CD4-positive, alpha-beta T cell treated with Interleukin-2 at 100 ng/mL for 4 hours (primary cell): ENCODE measurements around the gene TTC38.

ENCODE experiments used
- DNase-seq: peaks from one replicate; pipeline ENCODE4 v3.0.0-alpha.2; 2020; ENCODE audit warnings: low spot score

TTC38 gene

DNA sequence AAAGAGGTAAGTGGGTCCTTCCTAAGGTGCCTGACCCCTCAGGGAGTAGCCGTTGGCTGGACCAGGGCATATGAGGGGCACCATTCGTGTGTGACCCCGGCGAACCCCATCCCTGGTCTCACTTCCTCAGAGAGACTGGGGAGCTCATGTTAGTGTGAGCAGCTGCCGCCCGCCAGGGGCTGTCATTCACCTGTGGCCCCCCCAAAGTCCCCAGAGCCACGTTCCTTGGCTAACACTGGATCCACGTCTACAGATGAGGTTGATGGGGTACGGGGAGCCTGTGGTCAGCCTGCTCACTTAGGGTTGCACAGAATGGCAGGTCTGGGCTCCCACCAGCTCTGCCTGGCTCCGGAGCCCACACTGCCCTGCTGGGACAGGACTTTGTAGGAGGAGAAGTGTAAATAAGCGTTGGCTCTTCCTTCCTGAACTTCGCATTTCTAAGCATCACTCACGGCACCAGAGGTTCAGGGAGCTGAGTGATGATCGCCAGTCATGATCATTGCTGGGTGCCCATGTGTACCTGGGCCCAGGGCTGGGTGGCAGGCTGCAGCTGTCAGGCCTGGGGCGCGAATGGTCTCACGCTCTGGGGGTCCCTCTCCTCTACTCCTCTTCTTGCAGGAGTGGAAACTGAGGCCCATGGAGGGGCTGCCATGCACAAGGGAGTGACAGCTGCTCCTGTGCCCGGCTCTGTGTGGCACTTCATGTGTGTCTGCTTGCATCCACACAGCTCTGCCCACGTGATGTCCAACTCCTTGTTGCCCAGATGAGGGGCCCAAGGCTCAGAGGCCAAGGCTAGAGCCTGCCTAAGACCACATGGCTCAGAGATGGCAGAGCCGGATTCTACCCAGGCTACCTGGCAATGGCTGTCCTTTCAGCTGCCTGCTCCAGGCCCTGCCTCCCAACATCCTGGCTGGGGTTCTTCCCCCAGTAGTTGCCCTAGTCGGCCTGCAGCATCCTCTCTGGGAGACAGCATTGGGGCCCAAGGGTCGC, 11.1 kb downstream of the TTC38 start:
- no peak for DNase-seq

DNA sequence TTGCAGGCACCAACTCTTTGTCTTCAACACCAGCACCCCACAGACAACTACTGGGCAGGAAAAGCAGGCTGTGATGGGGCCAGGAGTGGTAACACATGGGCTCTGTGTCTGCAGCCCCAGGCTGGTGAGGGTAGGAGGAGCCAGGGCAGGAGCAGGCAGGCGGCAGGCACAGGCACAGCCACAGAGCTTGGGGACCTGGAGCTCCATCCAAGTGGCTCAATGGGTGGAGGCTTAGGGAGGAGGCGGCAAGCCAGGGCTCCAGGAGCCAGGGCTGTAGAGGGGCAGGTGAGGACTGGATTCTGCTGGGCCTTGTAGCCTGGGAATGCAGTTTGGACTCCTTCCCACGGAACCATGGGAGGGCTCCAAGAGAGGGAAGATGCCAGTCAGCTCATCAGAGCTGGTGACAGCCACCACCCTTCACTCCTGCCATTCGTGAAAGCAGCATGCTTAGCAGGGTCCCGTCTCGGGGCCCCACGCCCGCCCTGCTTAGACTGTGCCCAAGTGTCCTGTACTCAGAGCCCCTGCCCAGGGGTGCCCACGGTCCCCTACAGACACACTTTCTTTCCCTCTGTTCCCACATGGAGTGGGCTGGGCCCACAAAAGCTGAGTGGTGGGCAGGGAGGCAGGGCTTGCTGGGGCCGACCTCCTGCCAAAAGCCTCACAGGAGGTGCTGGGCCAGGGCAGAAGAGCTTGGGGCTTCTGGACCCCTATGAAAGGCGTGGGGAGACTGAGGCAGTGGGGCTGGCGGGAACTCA, 12.4 kb downstream of the TTC38 start:
- DNase-seq = no peak

DNA sequence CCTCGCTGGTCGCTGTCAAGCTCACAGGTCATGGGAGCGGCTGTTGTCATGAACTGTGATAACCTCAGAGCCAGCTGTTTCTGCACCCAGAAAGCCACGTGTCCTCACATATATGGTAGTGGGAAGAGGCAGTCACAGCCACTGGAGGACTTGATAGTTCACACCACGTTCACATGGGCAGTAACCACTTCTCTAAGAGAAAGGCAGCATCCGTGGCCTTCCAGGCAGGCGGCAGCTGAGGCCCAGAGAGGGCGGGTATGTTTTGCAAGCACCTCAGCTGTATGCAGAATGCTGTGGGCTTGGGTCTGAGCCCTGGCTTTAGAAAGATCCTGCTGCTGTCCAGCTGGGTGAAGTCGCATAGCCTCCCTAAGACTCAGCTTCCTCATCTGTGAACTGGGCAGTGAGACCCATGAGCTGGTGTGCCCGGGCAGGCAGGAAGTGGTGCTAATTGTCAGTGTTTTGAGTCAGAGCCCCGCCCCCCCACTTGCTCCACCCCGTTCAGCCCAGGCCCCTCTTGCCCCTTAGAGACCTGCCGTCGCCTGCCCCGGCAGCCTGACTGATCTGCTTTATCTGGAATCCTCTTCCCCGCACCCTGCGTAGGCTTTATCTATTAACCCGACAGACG, 13.3 kb downstream of the TTC38 start:
- peak; percentile 56 for DNase-seq

DNA sequence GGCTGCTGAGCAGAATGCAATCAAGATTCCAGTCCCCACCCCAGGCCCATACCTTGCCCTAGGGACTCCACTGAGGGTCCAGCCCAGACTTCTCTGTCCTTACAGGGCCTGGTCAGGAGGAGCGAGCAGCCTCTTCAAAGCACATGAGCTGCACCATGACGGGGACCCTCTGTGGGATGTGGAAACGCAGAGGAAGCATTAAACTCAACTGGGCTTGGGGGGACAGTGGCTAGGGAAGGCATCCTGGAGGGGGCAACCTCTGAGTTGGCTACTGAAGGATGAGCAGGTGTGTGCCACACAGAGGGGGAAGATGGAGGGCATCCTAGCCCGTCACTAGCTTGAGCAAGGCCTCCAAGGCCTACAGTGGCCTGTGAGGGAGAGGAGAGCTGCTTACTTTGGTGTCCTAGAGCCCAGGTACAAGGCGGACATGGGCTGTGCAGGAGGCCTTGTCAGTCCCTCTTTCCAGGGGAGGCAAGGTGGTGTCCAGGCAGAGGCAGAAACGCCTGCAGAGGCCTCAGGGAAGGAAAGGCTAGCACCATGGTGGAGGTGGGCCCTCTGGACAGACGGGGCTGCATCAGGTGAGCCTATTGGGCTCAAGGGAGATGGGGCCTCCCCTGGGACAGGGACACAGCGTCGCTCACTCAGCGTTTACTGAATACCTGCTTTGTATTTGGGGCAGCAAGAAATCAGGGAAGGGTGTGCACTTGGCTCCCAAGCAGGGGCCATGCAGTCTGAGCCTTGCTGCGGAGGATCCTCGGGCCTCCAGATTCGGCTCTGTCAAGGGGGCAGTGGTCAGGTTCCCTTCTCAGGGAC, 14.3 kb downstream of the TTC38 start:
- no peak for DNase-seq

DNA sequence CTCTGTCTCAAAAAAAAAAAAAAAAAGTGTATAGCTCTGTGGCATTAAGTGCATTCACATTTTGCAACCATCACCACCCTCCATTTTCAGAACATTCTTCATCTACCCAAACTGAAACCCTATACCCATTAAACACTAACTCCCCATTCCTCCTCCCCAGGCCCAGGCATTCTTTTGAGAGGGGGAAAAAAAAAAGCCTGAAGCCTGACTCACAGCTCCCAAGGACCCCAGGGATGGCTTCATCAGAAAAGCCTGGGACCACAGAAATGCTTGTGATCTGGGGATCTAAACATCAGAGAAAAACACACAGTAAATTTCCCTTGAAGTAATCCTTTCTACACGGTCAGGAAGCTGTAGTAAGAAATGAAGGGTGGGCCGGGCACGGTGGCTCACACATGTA, 18.2 kb downstream of the TTC38 start:
- no peak for DNase-seq

DNA sequence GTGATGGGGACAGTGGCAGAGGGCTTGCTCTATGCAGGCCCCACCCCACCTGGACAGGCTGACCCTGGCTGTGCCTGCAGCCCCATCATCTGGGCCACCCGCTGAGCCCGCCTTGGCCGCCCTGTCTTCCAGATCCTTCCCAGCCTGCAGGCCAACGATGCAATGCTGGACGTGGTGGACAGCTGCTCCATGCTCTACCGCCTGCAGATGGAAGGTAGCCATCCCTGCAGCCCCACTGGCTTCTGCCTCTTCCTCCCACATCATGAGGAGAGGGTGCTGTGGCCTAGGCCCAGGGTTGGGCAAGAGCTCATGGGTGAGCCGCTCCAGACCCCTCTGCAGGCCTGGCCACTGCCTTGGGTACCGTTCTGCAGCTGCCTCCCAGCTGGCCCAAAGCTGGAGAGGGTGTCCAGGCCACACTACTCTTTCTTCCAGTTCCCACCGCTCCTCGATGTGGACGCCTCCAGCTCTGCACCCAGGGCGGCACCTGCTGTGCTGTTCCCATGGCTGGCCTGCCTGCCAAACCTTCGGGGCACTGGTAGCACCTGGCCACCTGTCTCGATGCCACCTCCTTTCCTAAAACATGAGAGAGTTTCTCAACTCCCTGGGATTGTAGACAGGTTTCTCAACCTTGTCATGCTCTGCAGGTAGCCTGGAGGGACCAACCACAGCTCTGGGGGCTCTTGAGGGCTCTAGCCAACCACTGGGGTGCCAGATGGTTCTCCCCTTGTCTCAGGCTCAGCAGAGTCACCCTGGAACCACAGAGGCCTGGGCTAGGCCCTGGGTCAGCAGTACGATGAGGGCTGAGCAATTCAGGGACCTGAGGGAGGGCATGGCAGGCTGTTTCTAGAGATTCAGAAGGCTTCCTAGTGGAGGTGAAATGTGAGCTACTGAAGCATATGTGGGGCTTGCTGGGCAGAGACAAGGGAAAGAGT, 19.4 kb downstream of the TTC38 start:
- no peak for DNase-seq

DNA sequence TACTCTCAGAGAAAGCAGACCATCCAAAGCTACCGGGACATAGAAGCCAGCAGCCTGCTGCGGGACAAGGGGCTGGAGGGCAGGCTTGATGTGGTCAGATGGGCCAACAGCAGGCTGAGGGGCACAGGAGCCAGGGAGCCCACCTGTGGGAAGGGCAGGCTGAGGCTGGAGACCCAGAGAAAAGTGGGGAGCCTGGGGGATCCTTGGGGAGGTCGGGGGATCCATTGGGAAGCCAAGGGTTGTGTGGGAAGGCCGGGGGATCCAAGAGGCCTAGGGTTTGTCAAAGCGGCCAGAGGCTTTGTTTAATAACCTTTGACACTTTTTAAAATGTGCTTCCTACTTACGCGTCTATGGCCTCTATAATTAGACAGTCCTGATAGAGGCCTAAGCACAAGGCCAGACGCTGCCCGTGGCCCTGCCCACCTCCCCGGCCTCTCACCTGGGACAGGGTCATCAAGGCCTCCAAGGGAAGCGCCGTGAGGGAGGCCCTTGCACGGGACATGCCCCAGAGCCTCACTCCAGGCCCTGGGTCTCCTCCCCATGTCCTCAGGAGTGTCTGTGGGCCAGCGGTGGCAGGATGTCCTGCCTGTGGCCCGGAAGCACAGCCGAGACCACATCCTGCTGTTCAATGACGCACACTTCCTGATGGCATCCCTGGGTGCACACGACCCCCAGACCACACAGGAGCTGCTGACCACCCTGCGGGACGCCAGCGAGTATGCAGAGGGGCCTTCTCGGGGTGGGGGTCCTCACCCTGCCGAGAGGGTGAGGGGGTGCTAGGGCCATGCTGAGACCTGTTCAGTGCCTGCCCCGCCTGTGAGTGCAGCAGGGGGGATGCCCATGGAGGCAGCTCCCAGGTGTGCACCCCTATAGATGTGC, 20.3 kb downstream of the TTC38 start:
- peak; percentile 27 for DNase-seq

DNA sequence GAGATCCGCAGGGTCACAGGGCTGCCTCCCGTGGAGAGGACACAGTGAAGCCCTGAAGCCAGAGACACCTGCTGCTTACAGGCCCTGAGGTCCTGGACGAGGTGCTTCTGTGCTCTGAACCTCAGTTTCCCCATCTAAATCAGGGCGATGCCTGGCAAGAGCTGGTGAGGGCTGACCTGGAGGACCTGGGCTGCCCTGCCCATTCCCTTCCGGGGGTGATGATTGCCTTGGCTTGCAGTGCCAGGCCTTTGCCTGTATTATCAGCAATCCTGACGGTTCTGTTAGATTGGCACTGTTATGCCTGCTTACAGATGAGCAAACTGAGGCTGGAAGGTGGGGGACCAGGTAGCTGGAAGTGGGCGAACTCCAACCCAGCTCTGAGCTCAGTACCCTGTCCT, 21.0 kb downstream of the TTC38 start:
- no peak for DNase-seq

DNA sequence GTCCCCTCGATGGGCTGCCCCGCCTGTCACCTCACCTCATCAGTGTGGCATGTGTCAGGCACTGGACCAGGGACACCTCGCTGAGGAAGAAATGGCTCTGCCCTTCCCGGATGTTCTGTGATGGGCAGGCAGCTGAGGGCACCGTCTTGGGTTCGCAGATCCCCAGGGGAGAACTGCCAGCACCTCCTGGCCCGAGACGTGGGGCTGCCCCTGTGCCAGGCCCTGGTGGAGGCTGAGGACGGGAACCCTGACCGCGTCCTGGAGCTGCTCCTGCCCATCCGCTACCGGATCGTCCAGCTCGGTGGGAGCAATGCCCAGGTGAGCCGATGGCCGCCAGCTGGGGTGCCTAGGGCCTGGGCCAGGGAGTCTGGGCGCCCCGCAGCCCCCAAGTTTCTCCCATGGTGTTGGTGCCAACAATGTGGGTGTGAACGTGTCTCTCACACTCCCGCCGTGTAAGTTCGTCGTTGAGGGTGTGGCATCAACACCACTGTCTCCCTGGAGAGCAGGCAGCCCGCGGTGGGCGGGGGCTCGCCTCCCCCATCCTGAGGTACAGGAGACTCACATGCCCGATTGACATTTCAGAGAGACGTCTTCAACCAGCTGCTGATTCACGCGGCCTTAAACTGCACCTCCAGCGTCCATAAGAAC, 21.6 kb downstream of the TTC38 start:
- peak; percentile 52 for DNase-seq

DNA sequence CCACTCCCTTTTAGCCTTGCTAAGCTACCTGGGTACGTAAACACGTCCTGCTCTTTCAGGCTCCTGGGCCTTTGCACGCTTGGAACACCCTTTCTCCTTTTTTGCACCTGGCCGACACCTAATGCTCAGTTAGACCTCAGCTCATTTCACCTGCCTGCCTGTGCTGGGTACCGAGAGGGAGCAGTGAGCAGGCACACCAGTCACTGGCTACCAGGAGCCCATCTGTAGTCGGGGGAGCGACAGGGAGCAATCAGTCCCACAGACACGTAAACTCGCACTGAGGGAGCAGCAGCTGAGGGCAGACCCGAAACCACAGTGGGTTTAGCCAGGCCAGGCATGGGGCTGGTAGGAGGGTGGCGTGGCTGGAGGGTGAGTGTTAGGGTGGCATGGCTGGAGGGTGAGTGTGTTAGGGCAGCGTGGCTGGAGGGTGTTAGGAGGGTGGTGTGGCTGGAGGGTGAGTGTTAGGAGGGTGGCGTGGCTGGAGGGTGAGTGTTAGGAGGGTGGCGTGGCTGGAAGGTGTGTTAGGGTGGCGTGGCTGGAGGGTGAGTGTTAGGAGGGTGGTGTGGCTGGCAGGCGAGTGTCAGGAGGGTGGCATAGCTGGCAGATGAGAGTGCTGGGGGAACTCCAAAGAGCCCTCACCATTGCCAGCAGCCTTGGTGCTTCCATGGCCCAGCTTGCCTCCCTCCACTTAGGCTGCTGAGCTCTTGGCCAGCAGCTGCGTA, 22.5 kb downstream of the TTC38 start:
- no peak for DNase-seq

DNA sequence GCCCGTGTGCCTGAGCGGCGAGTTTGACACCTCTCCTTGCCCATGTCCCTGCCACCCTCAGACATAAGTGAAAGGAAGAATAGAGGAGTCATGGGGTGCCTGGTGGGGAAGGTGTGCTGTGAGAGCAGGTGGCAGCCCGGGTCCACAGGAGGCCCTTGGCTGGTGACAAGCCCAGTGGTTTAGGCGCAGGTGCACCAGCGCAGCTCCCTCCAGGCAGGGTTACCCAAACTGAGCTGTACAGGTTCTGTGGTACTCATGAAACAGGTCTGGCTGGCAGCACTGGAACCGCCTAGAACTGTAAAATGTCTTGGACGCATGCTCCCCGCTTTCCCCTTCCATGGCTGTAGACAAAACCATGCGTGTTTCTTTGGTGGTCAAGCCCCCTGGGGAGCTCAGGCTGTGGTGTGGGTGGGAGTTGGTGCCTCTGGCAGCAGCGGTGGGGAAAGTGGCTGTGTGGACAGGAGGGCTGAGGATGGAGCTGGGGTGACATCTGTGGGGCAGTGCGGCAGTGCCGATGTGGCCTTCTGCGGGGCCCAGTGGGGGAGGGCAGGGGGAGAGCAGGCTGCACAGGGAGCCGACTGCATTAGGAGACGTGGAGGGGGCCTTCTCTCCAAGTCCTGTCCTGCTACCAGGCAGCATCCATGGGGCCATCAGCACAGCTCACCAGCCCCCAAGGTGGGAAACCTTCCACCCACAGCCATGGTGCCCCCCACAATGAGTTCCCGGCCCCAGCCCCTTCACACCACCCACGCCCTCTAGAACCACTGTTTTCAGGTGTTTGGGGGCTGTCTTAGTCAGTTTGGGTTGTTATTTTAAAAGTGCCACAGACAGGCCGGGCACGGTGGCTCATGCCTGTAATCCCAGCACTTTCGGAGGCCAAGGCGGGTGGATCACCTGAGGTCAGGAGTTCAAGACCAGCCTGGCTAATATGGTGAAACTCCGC, 23.3 kb downstream of the TTC38 start:
- DNase-seq = no peak

DNA sequence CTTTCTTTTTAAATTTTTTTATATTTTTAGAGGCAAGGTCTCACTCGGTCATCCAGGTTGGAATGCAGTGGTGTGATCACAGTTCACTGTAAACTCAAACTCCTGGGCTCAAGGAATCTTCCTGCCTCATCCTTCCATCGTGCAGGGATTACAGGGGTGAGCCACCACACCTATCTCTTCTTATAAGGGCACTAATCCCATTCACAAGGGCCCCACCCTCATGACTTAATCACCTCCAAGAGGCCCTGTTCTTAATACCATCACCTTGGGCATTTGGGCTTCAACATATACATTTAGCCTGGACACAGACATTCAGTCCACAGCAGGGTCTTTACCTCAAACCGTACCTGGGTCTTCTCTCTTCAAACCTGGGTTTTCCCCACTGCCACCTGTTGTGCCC, 24.4 kb downstream of the TTC38 start:
- no peak for DNase-seq

DNA sequence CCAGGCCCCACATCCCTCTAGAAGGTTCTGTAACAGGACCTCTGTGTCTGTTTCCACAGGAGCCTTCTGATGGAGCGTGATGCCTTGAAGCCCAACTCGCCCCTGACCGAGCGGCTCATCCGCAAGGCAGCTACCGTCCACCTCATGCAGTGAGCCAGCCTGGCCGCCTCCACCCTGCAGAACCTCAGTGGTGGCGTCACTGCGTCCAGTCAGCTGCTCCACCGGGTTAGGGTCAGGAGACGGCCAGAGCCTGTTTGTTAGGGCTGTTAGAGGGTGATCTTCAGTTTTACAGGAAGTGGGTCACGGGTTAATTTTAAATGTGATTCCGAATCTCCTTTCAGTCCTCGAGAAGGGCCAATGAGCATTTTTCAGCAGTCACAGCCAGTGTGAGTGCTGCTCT, 24.9 kb downstream of the TTC38 start:
- DNase-seq = no peak

DNA sequence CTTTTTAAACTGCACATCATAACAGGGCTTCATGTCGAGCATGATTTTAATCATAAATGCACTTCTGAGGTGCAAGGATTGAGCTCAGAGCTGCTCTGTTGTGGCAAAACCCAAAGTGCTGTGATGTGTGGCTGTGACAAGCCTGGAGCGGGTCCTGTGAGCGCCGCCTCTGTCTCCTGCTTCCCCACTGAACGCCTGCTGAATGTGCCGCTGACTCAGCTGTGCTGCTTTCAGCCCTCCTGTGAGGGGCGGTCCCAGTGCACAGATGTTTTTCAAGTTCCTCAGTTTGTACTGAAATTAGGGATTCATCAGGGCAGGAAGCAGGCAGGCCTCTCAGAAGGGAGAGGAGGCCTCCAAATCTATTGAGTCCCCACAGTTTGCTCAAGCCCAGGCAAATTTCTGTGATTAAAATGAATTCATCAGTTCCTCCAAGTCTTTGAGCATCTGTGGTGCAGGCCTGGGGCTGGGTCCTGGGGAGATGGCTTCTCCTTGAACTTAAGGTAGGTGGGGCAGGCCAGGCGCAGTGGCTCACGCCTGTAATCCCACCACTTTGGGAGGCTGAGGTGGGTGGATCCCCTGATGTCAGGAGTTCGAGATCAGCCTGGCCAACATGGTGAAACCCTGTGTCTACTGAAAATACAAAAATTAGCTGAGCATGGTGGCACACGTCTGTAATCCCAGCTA, 25.9 kb downstream of the TTC38 start:
- peak; percentile 12 for DNase-seq

DNA sequence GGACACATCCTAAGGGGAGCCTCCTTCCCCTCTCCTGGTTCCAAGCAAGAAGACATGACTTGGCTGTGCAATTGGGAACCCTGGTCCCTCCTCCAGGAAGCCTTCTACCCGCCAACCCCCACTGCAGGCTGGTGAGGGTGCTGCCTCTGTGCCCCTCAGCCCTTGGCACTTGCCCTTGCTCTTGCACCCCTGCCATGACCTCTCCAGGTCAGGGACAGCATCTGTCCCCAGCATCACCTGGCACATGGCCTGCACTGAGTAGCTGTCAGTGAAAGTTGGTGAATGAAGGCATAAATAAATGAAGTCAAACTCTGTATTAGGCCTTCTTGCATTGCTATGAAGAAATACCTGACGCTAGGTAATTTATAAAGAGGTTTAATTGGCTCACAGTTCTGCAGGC, 27.0 kb downstream of the TTC38 start:
- DNase-seq = no peak

DNA sequence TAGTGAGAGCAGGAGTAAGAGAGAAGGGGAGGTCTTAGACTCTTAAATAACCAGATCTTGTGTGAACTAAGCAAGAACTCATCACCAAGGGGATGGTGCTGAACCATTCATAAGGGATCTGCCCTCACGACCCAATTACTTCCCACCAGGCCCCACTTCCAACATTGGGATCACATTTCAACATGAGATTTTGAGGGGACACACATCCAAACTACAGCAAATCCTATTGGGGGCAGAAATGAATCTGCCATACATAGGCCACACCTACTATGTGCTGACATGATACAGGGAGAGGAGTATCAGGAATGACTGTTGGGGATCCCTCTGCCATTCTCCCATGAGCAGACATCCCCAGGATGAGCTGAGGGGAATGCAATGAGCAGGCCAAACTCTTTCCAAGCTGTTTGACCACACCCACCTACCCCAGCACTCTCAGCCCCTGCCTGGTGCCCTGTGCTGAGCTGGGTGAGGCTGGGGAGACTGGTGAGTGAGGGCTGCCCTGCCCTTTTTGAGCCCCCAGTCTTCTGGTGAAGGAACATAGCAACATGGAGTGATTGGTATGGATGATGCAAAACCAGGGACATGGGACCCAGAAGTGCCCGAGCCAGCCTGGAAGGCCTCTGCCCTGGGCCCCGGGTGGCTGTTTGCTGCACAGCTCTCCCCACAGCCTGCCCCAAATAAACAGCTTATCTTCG, 27.6 kb downstream of the TTC38 start:
- no peak for DNase-seq
